Measurements from ENCODE around the gene RXFP3.
"Not testable (repeated sequence)": the region's sequence is repeated elsewhere in the genome, so short reads cannot be mapped to it uniquely, and the experiment has no call there.

RXFP3 gene

DNA sequence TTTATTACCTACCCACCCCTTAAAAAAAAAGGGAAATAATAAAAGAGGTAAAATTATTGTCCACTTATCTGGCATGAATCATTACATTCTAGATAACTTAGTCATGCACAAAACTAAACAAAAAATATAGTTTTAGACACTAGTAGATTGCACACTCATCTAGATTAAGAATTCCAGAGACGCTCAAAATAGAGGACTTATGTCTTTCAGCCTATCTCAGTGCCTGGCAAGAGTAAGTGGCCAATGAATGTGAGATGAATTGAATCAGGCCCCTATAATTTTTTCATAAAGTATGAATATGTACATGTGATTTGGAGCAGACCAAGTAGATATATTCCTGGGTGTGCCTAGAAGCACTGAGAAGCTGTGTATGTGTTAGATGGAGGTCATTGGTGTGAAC lies 2.0 kb upstream of the RXFP3 start:
- DNase-seq (ENCODE audit: low read depth, low spot score): no peak

DNA sequence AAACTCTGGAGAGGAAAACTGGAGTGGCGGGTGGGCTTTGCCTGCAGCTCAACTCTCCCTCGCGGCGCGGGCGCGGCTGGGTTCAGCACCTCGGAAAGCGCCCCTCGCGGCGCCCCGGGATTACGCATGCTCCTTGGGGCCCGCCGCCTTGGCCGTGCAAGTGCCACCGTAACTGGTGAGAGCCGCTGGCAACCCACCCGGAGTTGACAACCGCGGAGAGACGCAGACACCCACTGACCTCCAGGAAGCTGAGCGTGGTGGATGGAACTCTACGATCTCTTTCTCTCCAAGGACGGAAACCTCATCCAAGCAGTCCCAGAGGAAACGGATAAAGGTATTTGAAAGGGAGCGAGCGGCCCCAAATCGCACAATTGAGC lies 194 bp upstream of the RXFP3 start:
- no peak for DNase-seq (ENCODE audit: low read depth, low spot score)
- no peak overlapping the region for H3K27ac ChIP-seq

More for the DNA sequence above, 2.0 kb upstream of the RXFP3 start:
- H3K27ac ChIP-seq: no peak overlapping the region

DNA sequence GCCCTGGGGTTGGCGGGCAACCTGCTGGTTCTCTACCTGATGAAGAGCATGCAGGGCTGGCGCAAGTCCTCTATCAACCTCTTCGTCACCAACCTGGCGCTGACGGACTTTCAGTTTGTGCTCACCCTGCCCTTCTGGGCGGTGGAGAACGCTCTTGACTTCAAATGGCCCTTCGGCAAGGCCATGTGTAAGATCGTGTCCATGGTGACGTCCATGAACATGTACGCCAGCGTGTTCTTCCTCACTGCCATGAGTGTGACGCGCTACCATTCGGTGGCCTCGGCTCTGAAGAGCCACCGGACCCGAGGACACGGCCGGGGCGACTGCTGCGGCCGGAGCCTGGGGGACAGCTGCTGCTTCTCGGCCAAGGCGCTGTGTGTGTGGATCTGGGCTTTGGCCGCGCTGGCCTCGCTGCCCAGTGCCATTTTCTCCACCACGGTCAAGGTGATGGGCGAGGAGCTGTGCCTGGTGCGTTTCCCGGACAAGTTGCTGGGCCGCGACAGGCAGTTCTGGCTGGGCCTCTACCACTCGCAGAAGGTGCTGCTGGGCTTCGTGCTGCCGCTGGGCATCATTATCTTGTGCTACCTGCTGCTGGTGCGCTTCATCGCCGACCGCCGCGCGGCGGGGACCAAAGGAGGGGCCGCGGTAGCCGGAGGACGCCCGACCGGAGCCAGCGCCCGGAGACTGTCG lies 976 bp downstream of the RXFP3 start:
- DNase-seq (ENCODE audit: low read depth, low spot score): no peak
- no peak overlapping the region for H3K27ac ChIP-seq

DNA sequence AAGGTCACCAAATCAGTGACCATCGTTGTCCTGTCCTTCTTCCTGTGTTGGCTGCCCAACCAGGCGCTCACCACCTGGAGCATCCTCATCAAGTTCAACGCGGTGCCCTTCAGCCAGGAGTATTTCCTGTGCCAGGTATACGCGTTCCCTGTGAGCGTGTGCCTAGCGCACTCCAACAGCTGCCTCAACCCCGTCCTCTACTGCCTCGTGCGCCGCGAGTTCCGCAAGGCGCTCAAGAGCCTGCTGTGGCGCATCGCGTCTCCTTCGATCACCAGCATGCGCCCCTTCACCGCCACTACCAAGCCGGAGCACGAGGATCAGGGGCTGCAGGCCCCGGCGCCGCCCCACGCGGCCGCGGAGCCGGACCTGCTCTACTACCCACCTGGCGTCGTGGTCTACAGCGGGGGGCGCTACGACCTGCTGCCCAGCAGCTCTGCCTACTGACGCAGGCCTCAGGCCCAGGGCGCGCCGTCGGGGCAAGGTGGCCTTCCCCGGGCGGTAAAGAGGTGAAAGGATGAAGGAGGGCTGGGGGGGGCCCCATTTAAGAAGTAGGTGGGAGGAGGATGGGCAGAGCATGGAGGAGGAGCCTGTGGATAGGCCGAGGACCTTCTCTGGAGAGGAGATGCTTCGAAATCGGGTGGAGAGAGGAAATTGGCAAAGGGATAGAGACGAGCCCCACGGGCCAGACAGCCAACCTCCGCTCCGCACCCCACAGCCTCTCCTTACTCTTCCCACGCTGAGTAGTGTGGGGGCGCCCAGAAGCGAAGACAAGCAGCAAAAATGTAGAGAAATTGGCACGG lies 1.7 kb downstream of the RXFP3 start:
- DNase-seq (ENCODE audit: low read depth, low spot score): no peak
- no peak overlapping the region for H3K27ac ChIP-seq

DNA sequence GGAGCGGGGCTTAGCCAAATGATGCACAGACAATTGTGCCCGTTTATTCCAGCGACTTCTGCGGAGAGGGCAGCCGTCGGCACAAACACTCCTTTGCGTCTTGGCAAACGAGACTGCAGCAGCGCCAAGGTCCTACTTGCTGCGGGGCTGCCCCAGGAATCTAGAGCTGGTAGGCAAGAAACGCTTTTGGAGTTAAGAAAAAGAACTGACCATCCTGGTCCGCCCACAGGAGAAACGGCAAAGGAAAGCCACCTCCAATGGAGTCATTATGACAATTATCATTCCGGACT lies 2.3 kb downstream of the RXFP3 start:
- no peak overlapping the region for H3K27ac ChIP-seq
- DNase-seq (ENCODE audit: low read depth, low spot score): no peak

DNA sequence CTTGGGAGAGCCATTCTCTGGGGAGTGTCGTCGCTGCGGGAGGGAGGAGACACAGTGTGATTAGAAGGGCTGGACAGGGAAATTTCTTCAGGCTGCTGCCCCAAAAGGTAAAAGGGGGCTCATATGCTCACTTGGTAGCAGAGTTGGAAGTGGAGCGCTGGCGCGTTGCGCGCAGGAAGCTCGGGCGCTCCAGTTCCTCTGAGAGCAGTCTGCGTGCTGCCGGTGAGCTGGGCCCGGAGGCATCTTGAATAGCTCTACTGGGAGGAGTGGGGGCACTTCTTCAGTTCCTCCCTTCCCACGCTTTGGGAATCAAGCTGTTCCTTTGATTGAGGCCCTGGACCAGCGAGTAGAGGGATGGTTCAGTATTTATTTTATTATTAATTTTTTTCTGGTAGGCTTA lies 2.7 kb downstream of the RXFP3 start:
- DNase-seq (ENCODE audit: low read depth, low spot score): no peak
- no peak overlapping the region for H3K27ac ChIP-seq

DNA sequence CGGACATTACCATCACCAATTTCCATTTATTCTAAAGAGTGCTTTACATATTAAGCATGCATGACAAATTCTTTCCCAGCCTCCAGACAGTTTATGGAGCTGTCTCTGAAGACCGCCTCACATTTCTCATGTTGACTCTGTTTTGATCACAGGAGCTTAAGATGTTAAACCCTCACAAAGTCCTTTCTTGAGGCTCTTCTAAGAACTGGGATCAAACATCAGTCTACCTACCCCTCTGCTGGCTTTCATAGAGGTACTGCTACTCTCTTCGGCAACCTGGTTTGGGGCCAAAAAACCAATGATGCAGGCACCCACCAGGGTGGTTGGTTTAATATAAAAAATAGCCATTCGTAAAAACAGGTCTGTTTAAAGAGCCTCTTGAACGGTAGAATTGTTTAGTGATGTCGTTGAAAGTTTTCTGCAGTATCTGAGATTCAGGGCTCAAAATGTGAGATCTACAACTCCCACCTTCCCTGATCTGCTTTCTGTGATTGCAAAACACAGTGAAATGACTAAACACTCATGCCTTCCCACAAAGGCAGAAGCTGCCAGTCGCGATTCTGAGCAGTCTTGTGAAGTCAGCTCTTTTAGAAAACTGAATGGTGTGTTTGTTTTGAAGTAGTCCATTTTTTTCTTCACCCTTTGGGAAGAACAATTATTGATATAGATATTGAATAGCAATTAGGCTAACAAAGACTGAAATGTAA lies 3.5 kb downstream of the RXFP3 start:
- no peak overlapping the region for H3K27ac ChIP-seq
- no peak for DNase-seq (ENCODE audit: low read depth, low spot score)

DNA sequence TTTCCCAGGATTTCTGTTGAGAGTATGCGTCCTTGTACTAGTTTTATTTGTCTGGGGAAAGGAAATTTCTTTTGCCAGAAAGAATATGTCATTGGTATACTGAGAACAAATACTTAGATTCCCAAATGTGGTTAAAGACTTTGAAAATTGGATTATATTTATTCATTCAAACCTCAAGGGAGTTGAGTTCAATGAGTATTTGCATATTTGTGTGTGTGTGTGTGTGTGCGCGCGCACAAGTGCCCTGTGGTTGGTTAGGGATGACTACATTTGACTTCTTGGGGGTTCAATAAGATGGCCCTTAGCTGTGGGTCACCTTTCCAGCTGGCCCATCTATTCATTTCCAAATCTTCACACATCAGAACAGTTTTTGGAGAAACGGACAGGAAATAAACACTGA lies 4.9 kb downstream of the RXFP3 start:
- H3K27ac ChIP-seq: no peak overlapping the region
- no peak for DNase-seq (ENCODE audit: low read depth, low spot score)

DNA sequence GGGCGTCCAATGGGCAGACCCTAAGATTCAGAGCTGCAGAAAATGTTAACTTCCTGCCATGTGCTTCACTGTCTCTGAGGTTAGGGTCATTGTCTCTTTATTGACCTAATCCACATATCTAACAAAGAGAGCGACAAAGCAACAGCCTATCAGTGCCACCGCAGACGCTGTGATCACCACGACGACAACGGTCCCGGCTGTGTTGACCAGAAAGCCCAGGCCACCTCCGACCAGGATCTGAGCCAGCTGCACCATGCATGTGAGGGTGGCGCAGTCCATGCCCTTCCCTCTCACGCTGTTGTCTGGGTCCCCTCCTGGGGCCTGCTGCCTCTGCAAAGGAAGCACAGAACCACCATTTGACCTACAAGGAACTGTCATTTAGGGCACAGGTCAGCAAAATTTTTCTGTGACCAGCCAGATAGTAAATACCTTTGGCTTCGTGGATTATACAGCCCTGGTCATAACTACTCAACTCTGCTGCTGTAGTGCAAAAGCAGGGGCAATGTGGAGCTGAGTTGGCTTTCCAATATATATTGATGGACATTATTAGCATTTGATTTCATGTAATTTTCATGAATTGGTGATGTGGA lies 8.5 kb downstream of the RXFP3 start:
- no peak for DNase-seq (ENCODE audit: low read depth, low spot score)
- no peak overlapping the region for H3K27ac ChIP-seq

DNA sequence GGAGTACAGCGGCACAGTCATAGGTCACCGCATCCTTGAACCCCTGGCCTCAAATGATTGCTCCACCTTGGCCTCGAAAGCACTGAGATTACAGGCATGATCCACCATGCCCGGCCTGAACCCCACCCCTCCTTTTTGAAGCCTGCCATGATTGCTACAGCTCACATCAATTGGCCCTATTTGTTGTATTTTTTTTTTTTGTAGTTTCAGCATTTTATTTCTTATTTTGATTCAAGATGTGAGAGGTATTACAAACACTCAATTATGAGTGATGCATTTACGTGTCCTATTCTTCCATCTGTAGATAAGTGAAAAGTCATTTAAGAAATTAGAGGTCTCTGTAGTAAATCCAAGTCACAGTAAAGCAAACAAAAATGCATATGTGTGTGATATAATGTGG lies 16.0 kb downstream of the RXFP3 start:
- not testable (repeated sequence) for H3K27ac ChIP-seq; DNase-seq (ENCODE audit: low read depth, low spot score)

DNA sequence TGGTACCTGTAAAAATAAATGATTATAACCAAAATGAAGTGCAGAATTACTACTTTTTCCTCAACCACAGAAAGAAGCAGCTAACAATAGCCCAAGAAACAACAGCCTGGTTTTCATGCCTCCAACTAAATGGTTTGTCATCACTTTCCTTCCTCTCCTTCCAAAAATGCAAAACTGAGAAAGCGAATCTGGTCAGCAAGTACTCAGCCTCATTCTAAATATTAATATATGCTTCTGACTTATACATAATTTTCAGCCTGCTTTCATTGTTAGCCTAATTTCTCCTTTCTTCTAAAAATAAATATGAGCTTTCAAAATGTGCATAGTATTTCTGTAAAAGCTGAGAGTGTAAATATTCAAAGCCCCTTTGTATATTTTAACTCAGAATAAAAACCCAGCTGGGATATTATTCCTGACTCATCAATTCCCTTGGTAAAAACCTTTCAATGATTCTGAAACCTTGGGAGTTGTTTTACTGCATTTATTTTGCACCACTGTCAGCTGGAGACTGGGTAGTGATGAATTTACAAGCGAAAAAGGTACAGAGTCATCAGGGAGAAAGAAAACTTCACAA lies 21.5 kb downstream of the RXFP3 start:
- no peak for DNase-seq (ENCODE audit: low read depth, low spot score)

DNA sequence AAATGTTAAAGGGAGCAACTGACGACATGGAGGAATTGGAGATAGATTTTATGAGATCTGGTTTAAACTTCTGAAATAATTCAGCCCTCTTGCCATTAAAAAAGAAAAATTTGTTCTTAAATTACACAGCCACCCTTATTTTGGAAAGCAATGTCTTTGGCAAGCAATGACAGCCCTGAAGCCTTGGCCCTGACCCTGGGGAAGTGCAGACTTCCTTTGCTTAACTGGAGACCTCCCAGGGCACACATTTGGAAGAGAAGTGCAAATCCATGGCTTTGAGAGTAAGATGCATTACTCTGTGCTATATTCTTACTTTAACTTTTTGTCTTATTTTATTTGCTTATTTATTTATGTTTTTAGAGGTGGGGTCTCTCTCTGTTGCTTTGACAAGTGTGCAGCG lies 22.0 kb downstream of the RXFP3 start:
- H3K27ac ChIP-seq: no peak overlapping the region
- no peak for DNase-seq (ENCODE audit: low read depth, low spot score)

More for the DNA sequence above, 21.5 kb downstream of the RXFP3 start:
- no peak overlapping the region for H3K27ac ChIP-seq

DNA sequence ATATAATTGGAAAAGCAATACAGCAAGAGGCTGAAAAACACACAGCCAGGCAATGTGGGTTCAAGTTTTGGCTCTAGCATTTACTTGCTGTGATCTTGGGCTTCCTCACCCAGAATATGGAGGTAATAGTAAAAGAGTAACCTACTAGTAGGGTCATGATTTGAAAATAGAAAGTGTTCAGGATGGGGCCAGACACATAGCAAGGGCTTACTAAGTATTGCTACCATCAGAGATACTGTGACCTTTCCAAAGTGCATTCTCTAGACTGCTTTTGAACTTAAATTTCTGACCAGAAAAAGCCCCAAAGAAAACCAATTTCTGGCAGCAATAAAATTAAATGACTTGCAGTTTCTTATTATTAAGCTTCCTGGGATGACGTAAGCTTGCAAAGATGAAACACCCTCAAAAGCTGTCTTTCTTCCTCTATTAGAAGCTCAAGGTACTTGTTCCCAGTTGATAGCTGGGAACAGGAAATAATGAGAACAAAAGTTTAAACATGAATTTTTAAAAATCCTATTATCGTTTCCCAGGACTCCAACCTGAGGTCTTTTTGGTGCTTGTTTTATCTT lies 28.0 kb downstream of the RXFP3 start:
- H3K27ac ChIP-seq: no peak overlapping the region
- no peak for DNase-seq (ENCODE audit: low read depth, low spot score)

DNA sequence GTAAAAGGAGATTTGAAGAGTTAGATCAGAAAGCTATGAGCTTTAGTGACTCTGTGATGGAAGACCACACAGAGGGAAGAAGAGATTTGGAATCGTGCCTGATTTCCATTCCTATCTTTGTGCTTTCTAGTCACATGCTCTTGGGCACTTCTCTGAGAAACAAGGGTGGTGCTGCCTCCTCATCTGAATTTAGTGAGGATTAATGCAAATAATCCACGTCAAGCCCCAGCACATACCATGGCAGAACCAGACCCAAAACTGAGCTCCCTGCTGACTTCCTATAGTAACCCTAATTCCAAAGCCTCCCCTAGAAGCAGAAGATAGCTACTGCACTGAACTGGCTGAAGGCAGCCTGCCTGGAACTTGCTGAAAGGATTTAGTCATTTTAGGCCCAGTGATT lies 30.6 kb downstream of the RXFP3 start:
- no peak for DNase-seq (ENCODE audit: low read depth, low spot score)
- no peak overlapping the region for H3K27ac ChIP-seq

DNA sequence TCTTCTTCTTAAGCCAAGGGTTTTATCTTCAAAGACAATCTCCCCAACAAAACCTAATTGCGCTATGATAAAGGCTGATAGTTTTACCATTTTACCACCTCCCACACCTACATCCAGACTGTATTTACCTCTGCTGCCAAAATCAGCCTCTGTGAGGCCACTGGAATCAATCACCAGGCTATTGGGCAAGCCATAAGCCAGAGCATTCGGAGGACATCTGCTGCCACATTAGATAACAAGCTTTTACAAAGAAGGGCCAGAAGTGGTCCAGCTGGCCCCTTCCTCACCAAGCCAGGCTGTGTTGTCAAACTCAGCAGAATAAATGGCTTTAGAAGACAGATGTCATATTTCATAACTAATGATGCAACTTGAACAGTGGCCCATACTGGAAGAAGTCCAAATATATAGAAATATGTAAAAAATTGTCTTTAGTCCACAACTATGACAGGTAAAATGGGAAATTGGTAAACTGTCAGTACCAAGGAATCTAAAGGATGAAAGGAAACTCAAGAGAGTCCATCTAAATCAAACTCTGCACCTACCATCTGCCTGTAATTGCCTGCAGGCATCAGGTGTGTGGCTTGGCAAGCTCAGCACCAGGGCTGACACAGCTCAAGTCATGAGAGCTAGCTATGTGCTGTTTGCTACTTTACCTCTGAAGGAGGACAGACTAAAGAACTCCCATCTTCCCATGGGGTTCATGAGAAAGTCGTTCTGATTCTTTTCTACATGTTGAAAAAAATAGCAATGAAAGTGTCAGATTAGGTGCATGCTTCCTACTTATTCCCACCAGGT lies 32.2 kb downstream of the RXFP3 start:
- no peak for DNase-seq (ENCODE audit: low read depth, low spot score)
- H3K27ac ChIP-seq: no peak overlapping the region

DNA sequence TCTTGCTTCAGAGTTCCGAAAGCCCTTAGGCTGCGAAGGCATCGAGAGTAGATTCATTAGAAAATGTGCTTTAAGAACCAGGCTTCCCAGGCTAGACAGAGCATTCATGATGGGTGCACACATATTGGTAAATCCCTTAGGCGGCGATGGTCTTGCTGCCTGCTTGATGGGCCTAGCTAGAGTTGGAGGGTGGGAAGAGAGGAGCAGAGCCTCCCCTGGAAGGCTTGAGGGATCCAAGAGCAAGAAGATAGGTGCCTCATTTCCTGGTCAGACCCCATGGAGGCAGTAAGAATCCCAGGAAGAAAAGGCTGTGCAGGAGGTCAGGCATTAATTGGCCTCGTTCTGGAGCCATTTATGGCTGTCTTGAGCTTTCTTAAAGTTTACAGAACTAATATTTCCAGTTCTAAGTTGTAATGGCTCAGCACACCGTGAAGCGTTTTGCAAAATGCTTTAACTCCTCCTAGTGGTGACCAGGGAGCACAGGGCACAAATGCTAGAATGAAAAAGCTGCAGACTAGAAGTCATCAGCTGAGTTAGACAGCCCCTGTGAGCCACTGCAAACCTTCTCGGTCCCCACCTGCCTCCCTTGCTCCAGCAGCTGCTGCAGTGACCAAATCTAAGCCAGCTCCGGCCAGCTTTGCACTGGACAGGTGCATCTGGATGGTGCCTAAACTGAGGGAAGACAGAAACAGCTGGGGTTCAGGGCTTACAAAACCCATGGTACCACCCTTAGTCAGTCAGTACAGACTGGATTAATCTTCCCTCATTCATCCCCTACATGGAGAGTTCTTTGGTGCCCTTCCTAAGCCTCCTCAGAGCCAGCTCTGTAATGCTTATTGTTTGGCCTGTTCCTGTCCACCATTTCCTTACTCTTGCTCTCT lies 33.6 kb downstream of the RXFP3 start:
- DNase-seq (ENCODE audit: low read depth, low spot score): no peak

DNA sequence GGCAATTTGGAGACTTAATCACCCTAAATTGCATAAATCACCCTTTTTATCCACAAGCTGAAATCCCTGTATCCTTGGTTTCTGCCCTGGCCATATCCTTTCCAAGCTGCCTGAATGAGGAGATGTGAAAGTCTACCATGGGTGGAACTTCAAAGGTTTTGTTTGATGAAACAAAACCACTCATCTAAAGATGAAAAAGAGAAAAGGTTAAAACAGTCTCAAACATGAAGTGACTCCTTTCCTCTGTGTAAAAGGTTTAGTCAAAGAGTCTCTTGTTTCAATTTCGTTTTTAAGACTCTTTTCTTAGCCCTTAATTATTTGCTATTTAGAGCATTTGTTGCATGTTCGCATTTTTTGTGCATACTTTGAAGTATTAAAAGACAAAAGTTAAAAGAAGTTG lies 37.1 kb downstream of the RXFP3 start:
- no peak for DNase-seq (ENCODE audit: low read depth, low spot score)

More for the DNA sequence above, 33.6 kb downstream of the RXFP3 start:
- H3K27ac ChIP-seq: no peak overlapping the region

DNA sequence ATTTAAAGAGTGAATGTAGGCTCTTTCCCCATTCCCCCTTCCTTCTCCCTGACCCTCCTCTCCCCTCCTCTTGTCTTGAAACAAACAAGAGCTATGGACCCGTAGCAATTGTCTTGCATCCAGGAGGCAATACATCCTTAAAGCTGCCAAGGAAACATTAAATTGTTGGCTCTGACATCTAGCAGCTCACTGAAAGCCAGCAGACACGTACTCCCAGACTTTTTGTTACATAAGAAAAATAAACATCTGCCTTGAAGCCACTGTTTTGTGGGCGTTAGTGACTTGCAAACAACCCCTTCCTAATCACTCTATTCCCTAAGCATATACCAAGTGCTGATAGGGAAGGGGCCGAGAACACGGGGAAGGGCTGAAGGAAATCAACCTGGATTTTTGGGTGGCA lies 39.7 kb downstream of the RXFP3 start:
- no peak for DNase-seq (ENCODE audit: low read depth, low spot score)
- no peak overlapping the region for H3K27ac ChIP-seq

More for the DNA sequence above, 37.1 kb downstream of the RXFP3 start:
- no peak overlapping the region for H3K27ac ChIP-seq

DNA sequence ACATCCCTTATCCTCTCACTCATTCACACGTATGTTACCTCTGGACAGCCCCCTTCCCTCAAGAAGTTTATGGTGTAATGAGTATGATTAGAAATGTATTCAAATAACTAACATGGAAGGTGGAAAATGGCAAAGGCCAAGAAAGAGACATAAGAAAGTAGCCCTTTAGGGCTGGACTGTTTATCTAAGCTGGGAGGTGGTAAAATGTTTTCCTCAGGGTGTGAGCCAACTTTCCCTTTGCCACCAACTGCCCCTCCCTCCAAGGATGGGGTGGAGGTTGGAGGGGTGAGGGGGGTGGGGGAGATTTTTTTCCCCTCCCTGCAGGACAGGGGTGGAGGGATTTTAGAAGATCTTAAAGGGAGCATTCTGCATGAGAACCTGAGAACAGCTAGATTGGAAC lies 40.1 kb downstream of the RXFP3 start:
- H3K27ac ChIP-seq: no peak overlapping the region

More for the DNA sequence above, 40.1 kb downstream of the RXFP3 start:
- DNase-seq (ENCODE audit: low read depth, low spot score): no peak
